Ovary (tissue), 3 donors: Measurements from ENCODE around the gene ERI3.

ENCODE experiments used
- CTCF ChIP-seq, 3 donors: fragments of 450-650 bp in 2 of 3; fragments of 200-600 bp in 1 of 3; IDR thresholded peaks; one replicate each; pipeline versions ENCODE4 v1.5.1 to v1.8.0; 2016 to 2022; ENCODE audit warnings: antibody characterized with exemption in 3 of 3, mild to moderate bottlenecking in 1 of 3
- EP300 ChIP-seq: sonication (generic); formaldehyde crosslinking; IDR thresholded peaks from one replicate; pipeline ENCODE4 v1.6.1; 2017; ENCODE audit warnings: antibody characterized with exemption
- donor health status: DM: no; HTN: no; CAD: no.

- no peak for TF ChIP-seq CTCF (IDR thresholded peaks at IDR 0.05)
- no peak for TF ChIP-seq EP300
Measured at GRCh38 chr1:44212355-44213221, 142.5 kb downstream of the ERI3 start.
